SK-N-DZ (cell line): ENCODE data around the gene SYTL2. TPM values are rescaled to one million over a fixed set of nuclear protein-coding genes. Genes with fewer than 3 reads are reported as not detected.
"Not testable (repeated sequence)": the region's sequence is repeated elsewhere in the genome, so short reads cannot be mapped to it uniquely, and the experiment has no call there.

ENCODE experiments used
- DNase-seq: peaks from one replicate; pipeline ENCODE4 v3.0.0-alpha.2; 2015; ENCODE audit warnings: low spot score
- polyA plus RNA-seq, 2 experiments: library from polyadenylated mRNA; depleted of rRNA; stranded (reverse); fragments of >200 nt; gene quantifications; 2 replicates each; pipeline ENCODE4 v1.2.3, GENCODE V29; 2014

Gene SYTL2
- 7.4 and 8.2 TPM in 2 replicates for polyA plus RNA-seq (2014; cell fraction: cytosol; rRNA removed)
- 9.3 and 15.5 TPM in 2 replicates for polyA plus RNA-seq (2014; cell fraction: nucleus; rRNA removed)

- DNase-seq = peak; percentile 52
These were observed at the start of gene SYTL2 for GRCh38 chr11:85810871-85811611. Gene SYTL2, minus strand, starts transcription at chr11:85811141. Its CDS starts 53,416 bp downstream, at chr11:85757725.

- not testable (repeated sequence) for DNase-seq
These were observed 48.6 kb upstream of the SYTL2 start for GRCh38 chr11:85859541-85859940.

- DNase-seq = no peak
These were observed 46.2 kb upstream of the SYTL2 start for GRCh38 chr11:85857098-85857497.

GRCh38 chr11:85855341-85855656 is 44.4 kb upstream of the SYTL2 start, which contains the start of gene CCDC83:
Gene CCDC83, plus strand, starts transcription at chr11:85855383. Its CDS starts 9,741 bp downstream, at chr11:85865124.
- peak; percentile 82 for DNase-seq

GRCh38 chr11:85854557-85855340 is 43.8 kb upstream of the SYTL2 start:
- peak; percentile 96 for DNase-seq

- DNase-seq = no peak
These were observed 43.2 kb upstream of the SYTL2 start for GRCh38 chr11:85854212-85854556.

- not testable (repeated sequence) for DNase-seq
These were observed 42.6 kb upstream of the SYTL2 start for GRCh38 chr11:85853541-85853940.

- not testable (repeated sequence) for DNase-seq
These were observed 41.8 kb upstream of the SYTL2 start for GRCh38 chr11:85852754-85853153.

- DNase-seq = no peak
These were observed 37.6 kb upstream of the SYTL2 start for GRCh38 chr11:85848556-85848955.

GRCh38 chr11:85848006-85848405 is 37.1 kb upstream of the SYTL2 start:
- DNase-seq = no peak

- no peak for DNase-seq
These were observed 36.5 kb upstream of the SYTL2 start for GRCh38 chr11:85847436-85847835.

GRCh38 chr11:85845124-85845631 is 34.2 kb upstream of the SYTL2 start:
- DNase-seq = no peak

- DNase-seq = no peak
These were observed 33.6 kb upstream of the SYTL2 start for GRCh38 chr11:85844439-85845123.

GRCh38 chr11:85843929-85844328 is 33.0 kb upstream of the SYTL2 start:
- DNase-seq = no peak

- DNase-seq = not testable (repeated sequence)
These were observed 30.0 kb upstream of the SYTL2 start for GRCh38 chr11:85840932-85841331.

- DNase-seq = no peak
These were observed 24.8 kb upstream of the SYTL2 start for GRCh38 chr11:85835729-85836128.

- no peak for DNase-seq
These were observed 24.3 kb upstream of the SYTL2 start for GRCh38 chr11:85835263-85835662.

GRCh38 chr11:85831050-85831449 is 20.1 kb upstream of the SYTL2 start:
- DNase-seq = no peak

GRCh38 chr11:85829172-85829571 is 18.2 kb upstream of the SYTL2 start:
- DNase-seq = no peak

- no peak for DNase-seq
These were observed 17.7 kb upstream of the SYTL2 start for GRCh38 chr11:85828640-85828978.

- DNase-seq = no peak
These were observed 17.1 kb upstream of the SYTL2 start for GRCh38 chr11:85827748-85828639.
